ENCODE measurements around the gene OMA1.

OMA1 gene

GRCh38 chr1:58441699-58442098 is 104.8 kb downstream of the OMA1 start:
- Histone ChIP-seq H3K4me3 (ENCODE audit: low read depth, low read length) (no peak overlapping the region), H3K9me3 (ENCODE audit: control insufficient read depth, insufficient read depth, low read length) (no peaks in the 10 kb centered on the region), H3K27ac (ENCODE audit: low read depth, low read length) (no peak overlapping the region), H3K9ac (ENCODE audit: low read depth, low read length) (no peak overlapping the region), H3K4me1 (ENCODE audit: control insufficient read depth, insufficient read depth, low read length) (no peaks in the 10 kb centered on the region), H3K27me3 (ENCODE audit: control insufficient read depth, insufficient read depth, low read length) (no peaks in the 10 kb centered on the region), H3K36me3 (ENCODE audit: control insufficient read depth, insufficient read depth, low read length) (no peaks in the 10 kb centered on the region)

GRCh38 chr1:58440696-58441095 is 105.8 kb downstream of the OMA1 start:
- H3K27ac ChIP-seq (ENCODE audit: low read depth, low read length) = no peak overlapping the region
- H3K27me3 ChIP-seq (ENCODE audit: control insufficient read depth, insufficient read depth, low read length) = no peaks in the 10 kb centered on the region
- no peaks in the 10 kb centered on the region for H3K4me1 ChIP-seq (ENCODE audit: control insufficient read depth, insufficient read depth, low read length)
- no peak overlapping the region for H3K4me3 ChIP-seq (ENCODE audit: low read depth, low read length)
- H3K9ac ChIP-seq (ENCODE audit: low read depth, low read length) = no peak overlapping the region
- no peaks in the 10 kb centered on the region for H3K9me3 ChIP-seq (ENCODE audit: control insufficient read depth, insufficient read depth, low read length)
- H3K36me3 ChIP-seq (ENCODE audit: control insufficient read depth, insufficient read depth, low read length) = no peaks in the 10 kb centered on the region

GRCh38 chr1:58439946-58440345 is 106.6 kb downstream of the OMA1 start:
- H3K9me3 ChIP-seq (ENCODE audit: control insufficient read depth, insufficient read depth, low read length) = no peaks in the 10 kb centered on the region
- no peak overlapping the region for H3K27ac ChIP-seq (ENCODE audit: low read depth, low read length)
- no peaks in the 10 kb centered on the region for H3K27me3 ChIP-seq (ENCODE audit: control insufficient read depth, insufficient read depth, low read length)
- no peak overlapping the region for H3K4me3 ChIP-seq (ENCODE audit: low read depth, low read length)
- H3K36me3 ChIP-seq (ENCODE audit: control insufficient read depth, insufficient read depth, low read length) = no peaks in the 10 kb centered on the region
- H3K9ac ChIP-seq (ENCODE audit: low read depth, low read length) = no peak overlapping the region
- H3K4me1 ChIP-seq (ENCODE audit: control insufficient read depth, insufficient read depth, low read length) = no peaks in the 10 kb centered on the region

GRCh38 chr1:58438468-58438867 is 108.1 kb downstream of the OMA1 start:
- Histone ChIP-seq H3K27ac (ENCODE audit: low read depth, low read length) (no peak overlapping the region), H3K36me3 (ENCODE audit: control insufficient read depth, insufficient read depth, low read length) (no peaks in the 10 kb centered on the region), H3K9me3 (ENCODE audit: control insufficient read depth, insufficient read depth, low read length) (no peaks in the 10 kb centered on the region), H3K4me1 (ENCODE audit: control insufficient read depth, insufficient read depth, low read length) (no peaks in the 10 kb centered on the region), H3K27me3 (ENCODE audit: control insufficient read depth, insufficient read depth, low read length) (no peaks in the 10 kb centered on the region), H3K9ac (ENCODE audit: low read depth, low read length) (no peak overlapping the region), H3K4me3 (ENCODE audit: low read depth, low read length) (no peak overlapping the region)

- Histone ChIP-seq H3K27me3 (ENCODE audit: control insufficient read depth, insufficient read depth, low read length) (no peaks in the 10 kb centered on the region), H3K4me1 (ENCODE audit: control insufficient read depth, insufficient read depth, low read length) (peaks cover 7% of the 10 kb centered on the region), H3K9ac (ENCODE audit: low read depth, low read length) (no peak overlapping the region), H3K27ac (ENCODE audit: low read depth, low read length) (no peak overlapping the region), H3K9me3 (ENCODE audit: control insufficient read depth, insufficient read depth, low read length) (no peaks in the 10 kb centered on the region), H3K36me3 (ENCODE audit: control insufficient read depth, insufficient read depth, low read length) (no peaks in the 10 kb centered on the region), H3K4me3 (ENCODE audit: low read depth, low read length) (no peak overlapping the region)
Measured at GRCh38 chr1:58437623-58438022, 108.9 kb downstream of the OMA1 start.

- no peak overlapping the region for H3K9ac ChIP-seq (ENCODE audit: low read depth, low read length)
- H3K4me3 ChIP-seq (ENCODE audit: low read depth, low read length) = no peak overlapping the region
- H3K27ac ChIP-seq (ENCODE audit: low read depth, low read length) = no peak overlapping the region
- H3K27me3 ChIP-seq (ENCODE audit: control insufficient read depth, insufficient read depth, low read length) = no peaks in the 10 kb centered on the region
- H3K9me3 ChIP-seq (ENCODE audit: control insufficient read depth, insufficient read depth, low read length) = no peaks in the 10 kb centered on the region
- H3K36me3 ChIP-seq (ENCODE audit: control insufficient read depth, insufficient read depth, low read length) = no peaks in the 10 kb centered on the region
- H3K4me1 ChIP-seq (ENCODE audit: control insufficient read depth, insufficient read depth, low read length) = peaks cover 10% of the 10 kb centered on the region
Measured at GRCh38 chr1:58436615-58437297, 109.8 kb downstream of the OMA1 start.

GRCh38 chr1:58435376-58435775 is 111.2 kb downstream of the OMA1 start:
- Histone ChIP-seq H3K27me3 (ENCODE audit: control insufficient read depth, insufficient read depth, low read length) (no peaks in the 10 kb centered on the region), H3K9me3 (ENCODE audit: control insufficient read depth, insufficient read depth, low read length) (no peaks in the 10 kb centered on the region), H3K36me3 (ENCODE audit: control insufficient read depth, insufficient read depth, low read length) (no peaks in the 10 kb centered on the region), H3K4me3 (ENCODE audit: low read depth, low read length) (no peak overlapping the region), H3K9ac (ENCODE audit: low read depth, low read length) (no peak overlapping the region), H3K27ac (ENCODE audit: low read depth, low read length) (no peak overlapping the region), H3K4me1 (ENCODE audit: control insufficient read depth, insufficient read depth, low read length) (peaks cover 10% of the 10 kb centered on the region)

GRCh38 chr1:58434607-58435006 is 111.9 kb downstream of the OMA1 start:
- Histone ChIP-seq H3K4me1 (ENCODE audit: control insufficient read depth, insufficient read depth, low read length) (peaks cover 10% of the 10 kb centered on the region), H3K9me3 (ENCODE audit: control insufficient read depth, insufficient read depth, low read length) (no peaks in the 10 kb centered on the region), H3K4me3 (ENCODE audit: low read depth, low read length) (no peak overlapping the region), H3K27me3 (ENCODE audit: control insufficient read depth, insufficient read depth, low read length) (no peaks in the 10 kb centered on the region), H3K9ac (ENCODE audit: low read depth, low read length) (no peak overlapping the region), H3K36me3 (ENCODE audit: control insufficient read depth, insufficient read depth, low read length) (no peaks in the 10 kb centered on the region), H3K27ac (ENCODE audit: low read depth, low read length) (no peak overlapping the region)

- no peaks in the 10 kb centered on the region for H3K36me3 ChIP-seq (ENCODE audit: control insufficient read depth, insufficient read depth, low read length)
- H3K27me3 ChIP-seq (ENCODE audit: control insufficient read depth, insufficient read depth, low read length) = no peaks in the 10 kb centered on the region
Measured at GRCh38 chr1:58434181-58434580, 112.3 kb downstream of the OMA1 start.

GRCh38 chr1:58432851-58433668 is 113.5 kb downstream of the OMA1 start:
- no peak overlapping the region for H3K4me3 ChIP-seq (ENCODE audit: low read depth, low read length)
- H3K36me3 ChIP-seq (ENCODE audit: control insufficient read depth, insufficient read depth, low read length) = no peaks in the 10 kb centered on the region
- no peaks in the 10 kb centered on the region for H3K9me3 ChIP-seq (ENCODE audit: control insufficient read depth, insufficient read depth, low read length)
- H3K4me1 ChIP-seq (ENCODE audit: control insufficient read depth, insufficient read depth, low read length) = peaks cover 10% of the 10 kb centered on the region
- no peaks in the 10 kb centered on the region for H3K27me3 ChIP-seq (ENCODE audit: control insufficient read depth, insufficient read depth, low read length)
- H3K9ac ChIP-seq (ENCODE audit: low read depth, low read length) = no peak overlapping the region
- peak overlapping the region; percentile 69 for H3K27ac ChIP-seq (ENCODE audit: low read depth, low read length)

More at GRCh38 chr1:58434181-58434580, 112.3 kb downstream of the OMA1 start:
- Histone ChIP-seq H3K27ac (ENCODE audit: low read depth, low read length) (no peak overlapping the region), H3K9me3 (ENCODE audit: control insufficient read depth, insufficient read depth, low read length) (no peaks in the 10 kb centered on the region), H3K9ac (ENCODE audit: low read depth, low read length) (no peak overlapping the region), H3K4me3 (ENCODE audit: low read depth, low read length) (no peak overlapping the region), H3K4me1 (ENCODE audit: control insufficient read depth, insufficient read depth, low read length) (peaks cover 10% of the 10 kb centered on the region)

GRCh38 chr1:58431901-58432620 is 114.5 kb downstream of the OMA1 start:
- Histone ChIP-seq H3K36me3 (ENCODE audit: control insufficient read depth, insufficient read depth, low read length) (no peaks in the 10 kb centered on the region), H3K9me3 (ENCODE audit: control insufficient read depth, insufficient read depth, low read length) (no peaks in the 10 kb centered on the region), H3K9ac (ENCODE audit: low read depth, low read length) (no peak overlapping the region), H3K27ac (ENCODE audit: low read depth, low read length) (no peak overlapping the region), H3K27me3 (ENCODE audit: control insufficient read depth, insufficient read depth, low read length) (no peaks in the 10 kb centered on the region), H3K4me3 (ENCODE audit: low read depth, low read length) (no peak overlapping the region), H3K4me1 (ENCODE audit: control insufficient read depth, insufficient read depth, low read length) (peaks cover 10% of the 10 kb centered on the region)
